Caco-2 (cell line): ENCODE results near the gene RAI1. TPM values are rescaled to one million over a fixed set of nuclear protein-coding genes. Genes with fewer than 3 reads are reported as not detected.

Experiments
- BruUV-seq: library from RNA; stranded (reverse); fragments of 400-500 nt; replicated peaks from 2 replicates; lab custom pipeline; 2021; lab: Mats Ljungman, UMichigan
- CTCF ChIA-PET: fragments of 300-600 bp; sonication (Branson Sonifier 250); formaldehyde crosslinking; loops from one replicate; lab custom pipeline; 2022; ENCODE audit warnings: antibody characterized with exemption; lab: Charles Lee
- POLR2A ChIA-PET: fragments of 300-600 bp; sonication (Branson Sonifier 250); formaldehyde crosslinking; loops from one replicate; lab custom pipeline; 2022; ENCODE audit warnings: antibody characterized with exemption; lab: Charles Lee
- DNase-seq, 2 experiments: peaks; one replicate each; pipeline versions ENCODE4 v3.0.0 to v3.0.0-alpha.2; 2020 to 2022
- H3K27me3 ChIP-seq: replicated peaks from 2 replicates; pipeline ENCODE4 v1.6.0; 2011; ENCODE audit warnings: low read length; ENCODE audit not compliant: control insufficient read depth, insufficient read depth
- H3K36me3 ChIP-seq: 2 replicates; pipeline ENCODE4 v1.5.1; 2011; ENCODE audit warnings: low read length; ENCODE audit not compliant: control insufficient read depth, insufficient read depth
- H3K4me1 ChIP-seq: fragments of 250-450 bp; sonication (Bioruptor Pico); 2 replicates; pipeline ENCODE4 v1.5.1; 2020; ENCODE audit warnings: mild to moderate bottlenecking
- H3K4me3 ChIP-seq: 2 replicates; pipeline ENCODE4 v1.5.1; 2011; ENCODE audit warnings: low read depth, mild to moderate bottlenecking, control low read depth, low read length
- H3K9me3 ChIP-seq: fragments of 250-450 bp; sonication (Bioruptor Pico); 2 replicates; pipeline ENCODE4 v1.5.1; 2020; ENCODE audit warnings: mild to moderate bottlenecking, moderate library complexity
- H3K27ac Mint-ChIP-seq: one replicate; pipeline ENCODE4 v1.8.0; 2022; ENCODE audit warnings: mixed read lengths; ENCODE audit not compliant: unreplicated experiment
- H3K27me3 Mint-ChIP-seq: one replicate; pipeline ENCODE4 v1.8.0; 2022; ENCODE audit warnings: mixed read lengths; ENCODE audit not compliant: insufficient read depth, unreplicated experiment
- H3K36me3 Mint-ChIP-seq: one replicate; pipeline ENCODE4 v1.8.0; 2022; ENCODE audit warnings: mild to moderate bottlenecking, mixed read lengths; ENCODE audit not compliant: insufficient read depth, unreplicated experiment
- H3K4me1 Mint-ChIP-seq: one replicate; pipeline ENCODE4 v1.8.0; 2022; ENCODE audit warnings: low read depth, mixed read lengths; ENCODE audit not compliant: unreplicated experiment
- H3K4me3 Mint-ChIP-seq: one replicate; pipeline ENCODE4 v1.8.0; 2022; ENCODE audit warnings: mild to moderate bottlenecking, moderate library complexity, mixed read lengths; ENCODE audit not compliant: unreplicated experiment
- H3K9me3 Mint-ChIP-seq: one replicate; pipeline ENCODE4 v1.8.0; 2022; ENCODE audit warnings: mixed read lengths; ENCODE audit not compliant: unreplicated experiment
- intact Hi-C: fragments of 100-400 bp; cut with micrococcal nuclease; formaldehyde crosslinking; loops from one replicate; pipeline ENCODE4 v1.10.0; 2022; ENCODE audit not compliant: unreplicated experiment
- total RNA-seq: library from RNA; stranded (reverse); gene quantifications from 2 replicates; pipeline ENCODE4 v1.2.3, GENCODE V29; 2022
- TF ChIP-seq, protein P1 (sequence below), 2 experiments: fragments of 200-600 bp in 1 of 2; IDR thresholded peaks; 1 replicate in 1 of 2; 2 replicates in 1 of 2; pipeline versions ENCODE4 v1.5.1 to v1.8.0; 2011 to 2022; ENCODE audit warnings: antibody characterized with exemption in 1 of 2, control low read depth in 1 of 2, inconsistent platforms in 1 of 2, low read depth in 1 of 2, low read length in 1 of 2, mild to moderate bottlenecking in 1 of 2, moderate library complexity in 1 of 2; ENCODE audit not compliant: insufficient read depth in 1 of 2, severe bottlenecking in 1 of 2, unreplicated experiment in 1 of 2

The RAI1 gene
- total RNA-seq, 1 experiment from 2014 or later: 44.3 TPM

DNA sequence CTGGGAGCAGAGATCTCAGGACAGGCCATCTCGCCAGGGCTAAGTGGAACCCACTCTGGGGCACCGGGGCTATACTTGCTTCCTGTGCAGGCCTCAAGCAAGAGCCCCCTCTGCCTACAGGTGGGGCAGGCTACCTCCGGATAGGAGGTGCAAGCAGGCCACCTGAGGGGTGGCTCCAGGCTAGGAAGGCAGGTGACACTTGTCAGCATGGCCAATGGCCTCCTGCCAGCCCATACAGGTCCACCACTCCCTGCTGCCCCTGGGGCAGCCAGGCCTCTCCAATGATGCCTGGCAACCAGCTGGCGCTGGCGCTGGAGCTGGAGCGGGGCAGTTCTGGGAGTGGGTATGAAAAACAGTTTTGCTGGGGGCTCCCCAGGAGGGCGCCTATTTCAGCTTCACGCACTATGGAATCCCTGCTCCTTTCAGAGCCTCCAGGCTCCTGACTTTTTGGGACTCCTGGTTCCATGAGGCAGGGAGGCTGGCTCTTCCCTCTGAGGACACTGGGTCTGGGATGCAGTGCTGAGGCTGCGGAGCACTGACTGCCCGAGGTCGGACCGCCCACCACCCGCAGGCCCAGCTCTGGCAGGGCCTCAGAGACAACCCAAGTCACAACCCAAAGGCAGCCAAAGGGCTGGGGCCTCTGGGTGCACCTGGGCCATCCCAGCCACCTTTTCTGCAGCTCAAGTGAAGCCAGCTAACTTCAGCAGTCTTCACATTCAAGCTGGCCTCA lies 164.0 kb downstream of the RAI1 start:
- ChIA-PET CTCF (interaction anchor here (1.2 kb wide), 1 partner anchor 74 kb away, joined by 4 read pairs; no protein-coding TSS in a partner anchor), POLR2A (no interaction called here)
- Histone ChIP-seq H3K4me1 (peaks cover 10% of the 10 kb centered on the region), H3K27me3 (no peaks in the 10 kb centered on the region), H3K4me3 (no peak overlapping the region), H3K9me3 (no peaks in the 10 kb centered on the region), H3K36me3 (no peaks in the 10 kb centered on the region)
- no peaks in the 10 kb centered on the region for H3K9me3 Mint-ChIP-seq
- H3K27me3 Mint-ChIP-seq: no peaks in the 10 kb centered on the region
- no peak overlapping the region for H3K4me3 Mint-ChIP-seq
- intact Hi-C loops: no loop called here
- H3K4me1 Mint-ChIP-seq: peaks cover 7% of the 10 kb centered on the region
- H3K36me3 Mint-ChIP-seq: peaks cover 27% of the 10 kb centered on the region
- DNase-seq: no peak
- no TSS peak for BruUV-seq
- TF ChIP-seq, protein P1, sequence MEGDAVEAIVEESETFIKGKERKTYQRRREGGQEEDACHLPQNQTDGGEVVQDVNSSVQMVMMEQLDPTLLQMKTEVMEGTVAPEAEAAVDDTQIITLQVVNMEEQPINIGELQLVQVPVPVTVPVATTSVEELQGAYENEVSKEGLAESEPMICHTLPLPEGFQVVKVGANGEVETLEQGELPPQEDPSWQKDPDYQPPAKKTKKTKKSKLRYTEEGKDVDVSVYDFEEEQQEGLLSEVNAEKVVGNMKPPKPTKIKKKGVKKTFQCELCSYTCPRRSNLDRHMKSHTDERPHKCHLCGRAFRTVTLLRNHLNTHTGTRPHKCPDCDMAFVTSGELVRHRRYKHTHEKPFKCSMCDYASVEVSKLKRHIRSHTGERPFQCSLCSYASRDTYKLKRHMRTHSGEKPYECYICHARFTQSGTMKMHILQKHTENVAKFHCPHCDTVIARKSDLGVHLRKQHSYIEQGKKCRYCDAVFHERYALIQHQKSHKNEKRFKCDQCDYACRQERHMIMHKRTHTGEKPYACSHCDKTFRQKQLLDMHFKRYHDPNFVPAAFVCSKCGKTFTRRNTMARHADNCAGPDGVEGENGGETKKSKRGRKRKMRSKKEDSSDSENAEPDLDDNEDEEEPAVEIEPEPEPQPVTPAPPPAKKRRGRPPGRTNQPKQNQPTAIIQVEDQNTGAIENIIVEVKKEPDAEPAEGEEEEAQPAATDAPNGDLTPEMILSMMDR (IDR thresholded peaks at IDR 0.05; ENCODE audit: insufficient read depth in 1 of 2, low read depth in 1 of 2, low read length in 1 of 2, severe bottlenecking in 1 of 2, unreplicated experiment in 1 of 2): no peak
- no peak overlapping the region for H3K27ac Mint-ChIP-seq

DNA sequence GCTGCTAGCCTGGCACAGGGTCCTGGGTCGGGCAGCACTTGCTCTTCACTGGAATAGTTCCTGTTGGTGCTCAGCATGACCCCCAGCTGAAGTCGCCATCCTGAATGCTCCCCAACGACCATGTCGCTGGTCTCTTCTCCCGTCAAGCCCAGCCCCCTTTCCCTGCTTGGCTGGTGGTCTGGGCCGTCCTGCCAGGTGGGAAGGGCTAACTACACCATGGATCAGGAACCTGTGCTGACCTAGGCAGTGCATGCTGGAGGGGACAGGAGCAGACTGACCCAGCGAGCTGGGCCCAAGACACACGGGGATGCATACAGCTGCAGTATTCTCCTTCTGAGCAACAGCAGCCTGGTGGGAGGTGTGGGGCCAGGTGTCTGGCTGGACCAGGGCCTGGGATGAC lies 164.7 kb downstream of the RAI1 start:
- intact Hi-C loops: no loop called here
- H3K4me3 Mint-ChIP-seq: no peak overlapping the region
- H3K36me3 ChIP-seq: no peaks in the 10 kb centered on the region
- BruUV-seq: no TSS peak
- TF ChIP-seq, protein P1 (IDR thresholded peaks at IDR 0.05; ENCODE audit: insufficient read depth in 1 of 2, low read depth in 1 of 2, low read length in 1 of 2, severe bottlenecking in 1 of 2, unreplicated experiment in 1 of 2): no peak
- H3K27ac Mint-ChIP-seq: peak overlapping the region; percentile 12
- ChIA-PET POLR2A (no interaction called here), CTCF (interaction anchor here (1.2 kb wide), 1 partner anchor 73 kb away, joined by 4 read pairs; no protein-coding TSS in a partner anchor)
- H3K4me1 Mint-ChIP-seq: peaks cover 4% of the 10 kb centered on the region
- no peak for DNase-seq
- peaks cover 23% of the 10 kb centered on the region for H3K36me3 Mint-ChIP-seq
- no peak overlapping the region for H3K4me3 ChIP-seq
- no peaks in the 10 kb centered on the region for H3K9me3 ChIP-seq
- no peaks in the 10 kb centered on the region for H3K9me3 Mint-ChIP-seq
- peaks cover 7% of the 10 kb centered on the region for H3K4me1 ChIP-seq
- no peaks in the 10 kb centered on the region for H3K27me3 Mint-ChIP-seq
- no peaks in the 10 kb centered on the region for H3K27me3 ChIP-seq

DNA sequence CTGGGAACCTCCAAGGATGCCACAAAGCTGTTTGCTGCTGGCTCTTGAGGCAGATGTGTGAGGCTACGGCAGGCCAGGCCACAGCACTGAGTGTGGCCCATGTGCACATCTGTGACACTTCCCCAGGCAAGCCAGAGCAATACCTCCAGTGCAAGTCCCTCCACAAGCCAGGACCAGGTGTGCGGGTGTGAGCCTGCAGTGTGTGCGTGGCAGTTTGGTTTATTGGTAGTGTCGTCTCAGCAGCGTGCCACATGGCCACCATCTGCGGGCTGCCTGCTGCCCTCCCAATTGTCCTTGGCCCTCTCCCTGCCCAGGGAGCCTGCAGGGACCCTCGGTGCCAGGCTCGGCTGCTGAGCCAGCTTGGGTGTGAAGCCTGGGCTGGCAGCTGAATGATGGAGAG lies 165.4 kb downstream of the RAI1 start:
- BruUV-seq: no TSS peak
- peaks cover under 1% of the 10 kb centered on the region; the same call in 1 of the 2 replicates for H3K4me1 ChIP-seq
- intact Hi-C loops: no loop called here
- Mint-ChIP-seq H3K36me3 (peaks cover 19% of the 10 kb centered on the region), H3K27ac (peak overlapping the region; percentile 12), H3K4me1 (no peaks in the 10 kb centered on the region), H3K9me3 (no peaks in the 10 kb centered on the region), H3K4me3 (no peak overlapping the region), H3K27me3 (no peaks in the 10 kb centered on the region)
- POLR2A ChIA-PET: no interaction called here
- H3K27me3 ChIP-seq: no peaks in the 10 kb centered on the region
- TF ChIP-seq, protein P1 (IDR thresholded peaks at IDR 0.05; ENCODE audit: insufficient read depth in 1 of 2, low read depth in 1 of 2, low read length in 1 of 2, severe bottlenecking in 1 of 2, unreplicated experiment in 1 of 2): no peak
- DNase-seq: no peak
- no peaks in the 10 kb centered on the region for H3K9me3 ChIP-seq
- CTCF ChIA-PET: no interaction called here
- no peaks in the 10 kb centered on the region for H3K36me3 ChIP-seq
- no peak overlapping the region for H3K4me3 ChIP-seq
